HG03066 (cell line): Measurements from ENCODE around the gene GGN.
"Not testable (repeated sequence)": the region's sequence is repeated elsewhere in the genome, so short reads cannot be mapped to it uniquely, and the experiment has no call there.

Experiments used
- ATAC-seq: cut with Tn5 transposase; IDR thresholded peaks from one replicate; pipeline ENCODE4 v1.9.1; 2021; ENCODE audit warnings: low read depth; ENCODE audit not compliant: unreplicated experiment

GGN gene, protein sequence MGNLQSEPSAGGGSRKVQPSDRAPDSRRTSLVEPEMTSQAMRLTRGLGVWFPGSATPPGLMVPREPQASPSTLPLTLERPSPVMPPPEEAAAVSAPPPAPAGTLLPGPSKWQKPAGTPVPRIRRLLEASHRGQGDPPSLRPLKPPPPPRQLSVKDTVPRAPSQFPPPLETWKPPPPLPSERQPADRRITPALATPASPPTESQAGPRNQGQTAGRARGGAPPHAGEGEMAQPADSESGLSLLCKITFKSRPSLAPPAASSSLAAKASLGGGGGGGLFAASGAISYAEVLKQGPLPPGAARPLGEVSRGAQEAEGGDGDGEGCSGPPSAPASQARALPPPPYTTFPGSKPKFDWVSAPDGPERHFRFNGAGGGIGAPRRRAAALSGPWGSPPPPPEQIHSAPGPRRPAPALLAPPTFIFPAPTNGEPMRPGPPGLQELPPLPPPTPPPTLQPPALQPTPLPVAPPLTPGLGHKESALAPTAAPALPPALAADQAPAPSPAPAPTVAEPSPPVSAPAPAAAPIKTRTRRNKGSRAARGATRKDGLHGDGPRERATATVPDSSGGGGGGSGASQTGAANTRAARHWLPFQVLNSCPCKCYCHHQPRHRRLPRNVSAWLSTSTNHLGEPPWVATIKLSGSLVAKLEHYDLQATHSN

DNA sequence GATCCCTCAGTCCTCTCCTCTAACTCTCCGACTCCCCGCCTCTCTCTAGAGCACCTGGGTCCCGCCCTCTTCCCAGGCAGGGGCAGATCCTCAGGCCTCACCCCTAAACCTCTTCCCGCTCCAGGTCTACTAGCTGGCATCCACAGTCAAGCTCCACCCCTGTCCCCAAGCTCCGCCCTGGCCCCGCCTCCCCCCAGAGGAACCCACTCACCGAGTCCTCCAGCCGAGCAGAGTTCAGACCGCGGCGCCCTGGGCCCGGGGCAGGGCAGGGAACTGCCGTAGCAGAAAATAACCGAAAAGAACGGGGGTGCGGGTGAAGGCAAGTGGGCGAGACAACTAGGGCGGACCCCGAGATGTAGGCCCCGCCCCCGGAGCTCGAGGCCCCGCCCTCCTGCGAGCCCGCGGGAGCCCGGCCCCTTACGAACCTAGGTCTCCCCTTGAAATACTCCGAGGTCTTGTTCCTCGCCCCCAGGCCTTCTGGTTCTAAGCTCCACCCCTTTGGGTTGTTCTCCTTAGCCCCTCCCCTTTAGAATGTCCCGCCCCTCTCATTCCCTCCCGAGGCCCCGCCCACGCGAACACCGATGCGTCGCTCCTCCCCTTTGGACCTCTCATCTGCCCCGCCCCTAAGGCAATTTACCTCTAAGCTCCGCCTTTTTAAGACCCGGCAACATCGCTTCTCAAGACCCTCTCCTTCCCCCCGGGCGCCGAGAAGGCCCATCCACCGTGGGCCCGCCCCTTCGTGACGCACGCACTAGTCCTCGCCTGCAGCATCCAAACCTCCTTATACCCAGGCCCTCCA, at the start of gene GGN:
Gene GGN (minus strand): TSS at position 485 of the 799 bp plus-strand sequence. CDS start 773 bp downstream, outside the sequence.
- ATAC-seq = peak; percentile 54

- ATAC-seq = no peak
Measured at GRCh38 chr19:38437295-38437694, 49.5 kb upstream of the GGN start.

DNA sequence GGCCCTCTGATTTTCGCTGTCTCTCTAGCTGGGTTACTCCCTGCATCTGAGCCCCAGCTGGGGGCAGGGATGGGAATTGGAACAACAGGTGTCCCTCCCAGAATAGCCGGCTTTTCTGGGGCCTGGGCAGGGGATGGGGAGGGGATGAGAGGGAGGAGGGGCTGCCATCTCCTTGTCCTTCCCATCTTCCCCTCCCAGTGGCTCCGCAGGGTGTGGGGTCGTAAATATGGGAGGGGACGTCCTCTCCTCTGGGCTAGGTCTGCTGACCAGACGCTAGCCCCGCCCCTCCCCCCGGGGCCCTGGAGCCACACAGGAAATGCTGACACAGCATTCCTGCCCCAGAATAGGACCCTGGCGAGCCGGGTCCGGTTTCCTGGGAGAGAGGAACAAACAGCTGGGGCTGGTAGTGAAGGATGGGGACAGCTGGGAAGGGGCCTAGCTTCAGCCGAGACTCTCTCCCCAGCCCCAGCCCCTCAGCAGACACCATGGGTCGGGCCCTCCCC, 46.8 kb upstream of the GGN start:
- no peak for ATAC-seq

DNA sequence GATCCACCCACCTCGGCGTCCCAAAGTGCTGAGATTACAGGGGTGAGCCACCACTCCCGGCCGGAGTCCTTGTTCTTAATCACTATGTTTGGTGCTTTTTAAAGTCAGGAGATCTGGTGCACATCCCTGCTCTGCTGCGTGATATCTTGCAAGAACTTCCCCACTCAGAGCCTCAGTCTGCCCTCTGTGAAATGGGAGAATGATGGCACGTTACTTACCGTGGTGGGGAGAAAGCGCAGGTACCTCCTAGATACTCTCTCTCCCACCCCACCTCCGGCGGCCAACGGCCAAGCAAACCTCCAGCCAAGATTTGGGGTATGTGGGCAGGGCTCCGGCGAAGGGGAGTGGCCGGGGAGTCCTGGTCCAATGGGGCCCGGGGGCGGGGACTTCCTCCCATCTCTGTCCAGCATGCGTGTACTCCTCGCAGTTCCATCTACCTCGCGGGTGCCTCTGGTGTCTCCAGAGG, 45.5 kb upstream of the GGN start, which contains the start of gene RYR1:
Gene RYR1 (plus strand): TSS at position 424 of the 466 bp plus-strand sequence. CDS start 139 bp downstream, outside the sequence.
- no peak for ATAC-seq

- no peak for ATAC-seq
Measured at GRCh38 chr19:38430931-38431330, 43.1 kb upstream of the GGN start.

GRCh38 chr19:38429811-38430156, 42.0 kb upstream of the GGN start:
- no peak for ATAC-seq

DNA sequence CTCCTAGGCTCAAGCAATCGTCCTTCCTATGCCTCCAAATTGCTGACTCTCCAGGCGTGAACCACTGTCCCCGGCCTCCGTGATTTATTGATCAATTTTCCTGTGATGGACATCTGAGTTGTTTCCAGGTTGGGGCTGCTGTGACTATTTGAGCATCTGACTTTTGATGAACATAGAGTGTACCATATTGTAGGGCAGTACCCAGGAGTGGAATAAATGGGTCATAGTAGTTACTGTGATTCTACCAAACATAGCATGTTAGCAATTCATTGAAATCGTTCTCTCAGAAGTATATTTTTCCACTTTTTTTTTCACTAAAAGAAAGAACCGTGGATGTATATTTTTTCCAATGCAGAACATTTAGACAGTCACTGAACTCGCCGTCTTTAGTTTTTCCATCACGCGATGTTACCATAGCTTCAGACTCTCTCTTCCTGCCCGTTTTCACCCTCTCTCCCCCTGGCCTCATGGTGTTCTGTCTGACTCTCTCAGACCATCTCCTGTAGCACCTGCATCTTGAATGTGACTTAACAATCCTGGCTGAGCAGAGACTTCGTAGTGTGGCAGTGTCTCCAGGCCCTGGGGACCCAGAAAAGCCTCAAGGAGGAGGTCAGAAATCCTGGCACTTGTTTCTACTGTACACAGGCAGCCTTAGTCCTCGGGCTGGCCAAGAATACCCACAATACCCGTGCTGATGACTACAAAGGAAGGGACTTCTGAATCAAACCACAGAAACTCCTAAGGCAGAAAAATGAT, 41.4 kb upstream of the GGN start:
- no peak for ATAC-seq

DNA sequence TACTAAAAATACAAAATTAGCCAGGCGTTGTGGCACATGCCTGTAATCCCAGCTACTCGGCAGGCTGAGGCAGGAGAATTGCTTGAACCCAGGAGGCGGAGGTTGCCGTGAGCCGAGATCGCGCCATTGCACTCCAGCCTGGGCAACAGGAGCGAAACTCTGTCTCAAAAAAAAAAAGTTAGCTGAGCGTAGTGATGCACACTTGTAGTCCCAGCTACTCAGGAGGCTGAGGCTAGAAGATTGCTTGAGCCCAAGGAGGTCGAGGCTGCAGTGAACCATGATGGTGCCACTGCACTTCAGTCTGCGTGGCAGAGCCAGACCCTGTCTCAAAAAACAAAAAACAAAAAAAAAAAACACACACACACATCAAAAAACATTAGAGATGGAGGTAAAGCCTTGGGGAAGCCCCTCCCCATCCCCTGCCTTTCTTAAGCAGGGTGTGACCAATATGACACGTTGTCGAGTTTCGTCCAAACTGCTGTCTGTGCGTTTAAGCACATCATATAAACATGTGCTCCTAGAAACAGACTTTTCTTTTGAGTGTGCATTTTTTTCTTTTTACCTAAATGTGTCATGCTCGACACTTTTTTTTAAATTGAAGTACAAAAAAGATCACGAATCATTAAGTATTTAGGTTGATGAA, 39.3 kb upstream of the GGN start:
- not testable (repeated sequence) for ATAC-seq

DNA sequence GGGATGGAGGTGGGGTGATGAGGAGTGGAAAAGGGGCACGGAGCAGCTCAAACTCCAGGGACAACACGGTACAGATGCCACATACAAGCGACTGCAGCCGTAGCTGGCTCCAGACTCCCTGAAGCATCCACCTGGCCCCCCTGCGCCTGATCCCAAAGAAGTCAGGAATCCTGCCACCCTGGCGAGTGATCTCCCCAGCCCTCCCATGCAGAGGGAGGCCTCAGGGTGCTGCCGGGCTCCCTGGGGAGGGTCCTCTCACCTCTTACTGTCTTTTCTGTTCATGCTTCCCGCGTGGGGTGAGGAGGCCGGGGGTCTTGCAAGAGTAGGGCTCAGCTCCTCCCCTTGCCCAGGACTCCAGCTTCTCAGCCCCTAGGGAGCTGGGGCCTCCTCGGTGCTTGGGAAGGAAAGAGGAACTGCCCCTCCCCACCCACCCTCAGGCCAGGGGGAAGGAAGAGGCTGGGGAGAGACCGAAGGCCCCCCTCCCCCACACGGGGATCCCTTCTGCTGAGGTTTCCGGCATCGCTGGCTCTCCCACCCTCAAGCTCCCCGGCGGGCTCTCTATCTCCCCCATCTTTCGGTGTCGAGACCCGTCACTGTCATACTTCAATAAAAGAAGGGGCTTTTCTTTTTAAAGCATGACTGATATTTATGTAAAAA, 38.1 kb upstream of the GGN start, which contains the start of gene RASGRP4:
Gene RASGRP4 (minus strand): TSS at position 410 of the 657 bp plus-strand sequence. CDS start 128 bp downstream, at position 282.
- ATAC-seq = no peak

- ATAC-seq = no peak
Measured at GRCh38 chr19:38425222-38425809, 37.5 kb upstream of the GGN start.

GRCh38 chr19:38424272-38424671, 36.4 kb upstream of the GGN start:
- no peak for ATAC-seq

GRCh38 chr19:38422438-38422837, 34.6 kb upstream of the GGN start:
- no peak for ATAC-seq

GRCh38 chr19:38421856-38422255, 34.0 kb upstream of the GGN start:
- no peak for ATAC-seq

DNA sequence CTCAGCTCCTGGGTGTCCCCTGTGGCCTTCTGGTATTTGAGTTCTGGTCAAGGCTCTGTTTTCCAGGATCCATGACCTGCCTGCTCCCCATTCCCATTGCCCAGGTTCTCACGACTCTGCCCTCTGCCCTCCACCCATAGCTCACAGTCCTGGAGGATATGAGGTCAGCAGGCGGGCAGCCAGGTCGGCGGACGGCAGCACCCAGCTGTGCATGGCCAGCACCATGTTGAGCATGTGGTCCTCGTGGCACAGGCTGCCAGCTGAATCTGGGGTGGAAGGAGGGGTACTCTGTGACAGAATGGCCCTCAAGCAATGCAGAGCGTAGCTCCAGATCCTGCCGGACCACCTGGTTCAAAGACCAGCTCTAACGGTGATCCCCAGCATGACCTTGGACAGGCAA, 33.1 kb upstream of the GGN start:
- ATAC-seq = no peak

- ATAC-seq = no peak
Measured at GRCh38 chr19:38417544-38418506, 30.0 kb upstream of the GGN start.

DNA sequence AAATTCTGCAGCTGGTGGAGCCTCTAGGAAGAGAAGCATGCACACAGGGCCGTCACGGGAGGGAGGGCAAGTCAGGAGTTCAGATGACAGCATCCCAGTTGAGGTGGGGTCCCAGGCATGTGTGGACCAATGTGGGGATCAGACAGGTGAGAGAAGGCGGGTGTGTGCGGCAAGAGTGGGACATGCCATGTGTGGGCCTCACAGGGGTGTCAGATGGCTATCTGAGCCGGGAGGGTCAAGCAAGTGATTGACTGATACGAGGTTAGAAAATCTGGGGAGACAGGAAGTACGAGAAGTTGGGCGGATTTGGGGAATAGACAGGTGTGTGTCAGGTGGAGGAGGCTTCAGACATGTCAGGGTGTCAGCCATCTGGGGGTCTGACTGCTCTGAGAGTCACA, 29.3 kb upstream of the GGN start:
- ATAC-seq = no peak

DNA sequence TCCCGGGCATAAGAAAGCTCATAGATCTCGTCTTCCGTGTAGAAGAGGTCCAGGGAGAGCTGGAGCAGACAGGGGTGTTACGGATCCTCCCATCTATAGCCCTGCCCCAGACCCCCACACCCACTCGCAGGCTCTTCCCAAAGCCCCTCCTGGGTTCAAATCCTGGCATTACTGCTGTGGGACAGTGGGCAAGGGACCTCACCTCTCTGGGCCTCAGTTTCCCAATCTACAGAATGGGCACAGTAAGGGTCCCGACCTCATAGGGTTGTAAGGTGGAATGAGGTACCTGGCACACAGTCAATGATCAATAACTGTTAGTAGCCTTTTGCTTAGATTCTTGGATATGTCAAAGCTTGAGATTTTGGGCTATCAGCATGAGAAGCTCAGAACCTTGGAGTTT, 25.6 kb upstream of the GGN start:
- no peak for ATAC-seq

DNA sequence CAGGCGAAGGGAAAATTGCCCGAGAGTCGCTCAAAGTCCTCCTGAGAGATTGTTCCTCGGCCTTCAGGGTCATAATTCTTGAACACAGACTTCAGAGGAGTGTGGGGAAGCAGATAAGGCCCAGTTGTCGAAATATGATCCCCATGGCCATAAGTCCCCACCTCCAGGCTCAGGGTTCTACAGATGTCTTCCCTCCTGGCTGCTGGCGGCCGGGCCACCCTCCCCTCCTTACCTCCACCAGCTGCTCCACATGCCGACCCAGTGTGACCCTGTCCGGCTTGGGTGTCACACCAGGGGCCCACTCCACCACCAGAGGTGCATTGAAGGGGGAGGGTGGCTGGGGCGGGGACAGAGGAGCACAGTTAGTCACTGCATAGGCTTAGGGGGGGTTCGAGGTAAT, 25.1 kb upstream of the GGN start:
- no peak for ATAC-seq
